Measurements from ENCODE around the gene SOBP.

Gene SOBP

DNA sequence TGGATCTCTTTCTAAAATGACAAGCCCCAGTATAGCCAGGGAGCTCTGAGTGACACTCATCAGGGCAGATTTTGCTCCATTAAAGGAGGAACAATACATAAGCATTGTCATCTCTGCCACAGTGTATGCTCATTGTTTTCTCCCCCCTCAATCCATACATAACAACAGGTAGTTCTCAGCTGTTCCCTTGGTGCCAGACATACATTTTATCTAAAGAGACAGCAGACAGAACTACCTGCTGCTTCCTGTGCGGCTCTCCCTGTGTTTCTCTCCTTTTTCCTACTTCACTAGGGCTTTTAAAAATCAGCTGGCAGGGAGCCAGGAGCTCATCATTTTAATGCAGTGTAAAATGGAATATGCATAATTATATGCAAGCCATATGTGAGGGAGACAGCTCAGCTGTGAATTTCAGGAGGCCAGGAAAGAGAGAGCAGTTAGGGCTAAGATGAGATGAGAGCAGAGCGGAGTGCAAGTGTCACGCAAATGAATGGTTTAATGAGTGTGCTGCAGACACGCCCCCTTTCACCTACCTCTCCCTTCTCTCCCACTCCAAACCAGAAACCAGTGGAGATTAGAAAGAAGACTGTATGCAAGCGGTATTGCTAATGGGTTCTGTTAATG lies 96.0 kb downstream of the SOBP start:
- no peak for DNase-seq (ENCODE audit: low read depth in 2 of 2)

GRCh38 chr6:107587451-107587850 lies 97.5 kb downstream of the SOBP start:
- DNase-seq (ENCODE audit: low read depth in 2 of 2) = no peak

DNA sequence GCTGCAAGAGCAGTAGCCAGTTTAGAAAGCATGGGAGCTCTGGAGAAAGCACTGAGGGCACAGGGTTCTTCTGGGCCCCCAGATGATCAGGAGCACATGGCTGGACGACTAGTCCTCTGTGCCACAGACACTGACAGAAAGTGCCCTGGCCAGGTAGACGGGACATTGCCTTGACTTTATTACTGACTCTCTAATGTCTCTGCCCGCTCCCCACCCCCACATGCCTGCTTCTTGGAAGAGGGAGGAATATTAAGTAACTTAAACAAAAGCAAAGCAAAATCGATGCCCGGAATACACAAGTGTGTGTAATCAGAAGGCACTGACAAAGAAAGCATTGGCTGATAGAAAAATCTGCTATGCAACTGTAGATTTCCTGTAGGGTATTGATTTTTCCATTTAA lies 99.3 kb downstream of the SOBP start:
- no peak for DNase-seq (ENCODE audit: low read depth in 2 of 2)

GRCh38 chr6:107589934-107590333 lies 100.0 kb downstream of the SOBP start:
- DNase-seq (ENCODE audit: low read depth in 2 of 2) = no peak

- DNase-seq (ENCODE audit: low read depth in 2 of 2) = no peak
Observed at GRCh38 chr6:107590378-107590777, 100.5 kb downstream of the SOBP start.

DNA sequence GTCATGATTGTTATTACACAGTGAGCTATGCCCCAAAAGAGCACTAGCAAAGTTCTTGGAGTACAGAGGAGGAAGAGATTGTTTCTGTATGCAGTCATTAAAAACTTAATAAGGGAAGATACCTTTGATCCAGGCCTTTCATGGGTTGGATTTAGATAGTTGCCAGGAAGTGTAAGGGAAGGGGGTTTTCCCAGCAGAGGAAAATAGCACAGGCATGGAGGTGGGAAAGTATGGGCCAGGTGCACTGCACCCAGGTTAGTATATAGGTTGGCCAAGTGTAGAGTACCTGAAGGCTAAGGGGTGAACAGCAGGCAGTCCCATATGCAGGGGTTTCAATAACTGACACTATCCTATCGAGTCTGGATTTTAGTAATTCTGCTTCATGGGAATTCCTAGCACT lies 101.4 kb downstream of the SOBP start:
- no peak for DNase-seq (ENCODE audit: low read depth in 2 of 2)

DNA sequence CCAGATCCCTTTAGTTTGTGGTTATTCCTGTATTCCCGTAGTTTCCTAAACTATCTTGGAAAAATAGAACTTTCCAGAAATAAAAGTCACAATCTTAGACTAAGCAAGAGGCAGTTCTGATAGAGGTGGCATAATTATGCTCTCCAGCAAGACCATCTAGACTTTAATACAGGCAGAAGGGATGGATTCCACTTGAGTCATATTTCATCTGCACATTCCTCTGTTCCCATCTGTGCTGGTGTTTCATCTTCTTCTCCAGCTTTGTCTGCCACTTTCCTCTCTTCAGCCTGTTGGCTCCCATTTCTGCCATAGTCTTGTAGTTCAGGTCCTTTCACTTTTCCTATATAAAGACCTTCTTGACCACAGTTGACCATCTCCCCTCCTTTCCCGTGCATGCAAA lies 102.9 kb downstream of the SOBP start:
- no peak for DNase-seq (ENCODE audit: low read depth in 2 of 2)

- DNase-seq (ENCODE audit: low read depth in 2 of 2) = no peak
Observed at GRCh38 chr6:107594736-107595135, 104.8 kb downstream of the SOBP start.

DNA sequence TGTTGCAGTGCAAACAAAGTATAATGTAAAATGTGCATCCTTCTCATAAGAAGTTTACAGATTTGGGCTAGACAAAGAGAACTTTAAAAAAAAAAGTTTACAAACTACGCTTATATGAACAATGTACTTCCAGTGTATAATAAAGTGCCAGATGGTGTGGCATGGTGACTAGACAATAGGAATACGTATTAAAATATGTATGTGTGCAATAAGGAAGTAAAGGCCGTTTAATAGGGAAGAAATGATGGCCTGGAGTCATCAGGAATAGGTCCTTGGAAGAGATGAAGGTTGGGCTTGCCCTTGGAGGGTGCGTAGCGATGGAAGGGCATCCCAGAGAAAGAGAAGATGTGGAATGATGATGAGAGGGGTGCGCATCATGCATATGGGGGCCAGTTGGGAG lies 108.2 kb downstream of the SOBP start:
- no peak for DNase-seq (ENCODE audit: low read depth in 2 of 2)

DNA sequence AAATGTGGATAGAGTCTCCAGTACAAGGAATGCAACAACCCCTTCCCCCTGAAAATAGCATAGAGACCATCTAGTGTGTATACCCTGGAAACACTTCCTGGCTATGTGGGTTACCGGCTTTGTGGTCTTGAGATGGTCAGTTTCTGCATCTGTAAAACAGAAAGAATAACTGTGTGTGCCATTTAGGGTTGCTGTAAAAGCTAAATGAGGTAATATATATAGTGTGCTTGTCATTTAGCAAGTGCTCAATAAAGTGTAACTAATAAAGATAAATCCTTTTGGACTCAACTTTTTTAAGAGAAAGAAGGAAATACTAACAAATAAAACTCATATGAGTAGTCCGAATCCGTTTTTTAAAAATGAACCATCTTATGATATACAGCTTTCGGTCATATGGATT lies 109.1 kb downstream of the SOBP start:
- DNase-seq (ENCODE audit: low read depth in 2 of 2) = no peak

- DNase-seq (ENCODE audit: low read depth in 2 of 2) = no peak
Observed at GRCh38 chr6:107600121-107600520, 110.2 kb downstream of the SOBP start.

- no peak for DNase-seq (ENCODE audit: low read depth in 2 of 2)
Observed at GRCh38 chr6:107600936-107601335, 111.0 kb downstream of the SOBP start.

DNA sequence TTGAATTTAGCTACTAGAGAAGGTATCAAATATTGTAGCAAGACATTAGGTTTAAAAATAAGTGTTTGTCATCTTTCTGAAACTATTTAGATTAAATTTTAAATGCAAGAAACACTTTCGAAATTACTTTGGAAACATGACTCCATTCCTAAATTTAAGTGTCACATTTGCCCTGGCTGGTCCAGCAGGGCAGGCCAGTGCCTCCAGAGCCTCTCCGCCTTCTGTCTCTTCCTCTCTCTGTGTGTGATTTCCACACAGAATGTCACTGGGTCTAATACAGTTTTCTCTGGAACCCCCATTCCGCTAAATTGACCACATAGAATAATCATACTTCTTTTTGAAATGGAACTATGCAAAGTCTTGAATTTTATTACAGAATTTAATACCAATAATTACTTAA lies 111.5 kb downstream of the SOBP start:
- no peak for DNase-seq (ENCODE audit: low read depth in 2 of 2)

DNA sequence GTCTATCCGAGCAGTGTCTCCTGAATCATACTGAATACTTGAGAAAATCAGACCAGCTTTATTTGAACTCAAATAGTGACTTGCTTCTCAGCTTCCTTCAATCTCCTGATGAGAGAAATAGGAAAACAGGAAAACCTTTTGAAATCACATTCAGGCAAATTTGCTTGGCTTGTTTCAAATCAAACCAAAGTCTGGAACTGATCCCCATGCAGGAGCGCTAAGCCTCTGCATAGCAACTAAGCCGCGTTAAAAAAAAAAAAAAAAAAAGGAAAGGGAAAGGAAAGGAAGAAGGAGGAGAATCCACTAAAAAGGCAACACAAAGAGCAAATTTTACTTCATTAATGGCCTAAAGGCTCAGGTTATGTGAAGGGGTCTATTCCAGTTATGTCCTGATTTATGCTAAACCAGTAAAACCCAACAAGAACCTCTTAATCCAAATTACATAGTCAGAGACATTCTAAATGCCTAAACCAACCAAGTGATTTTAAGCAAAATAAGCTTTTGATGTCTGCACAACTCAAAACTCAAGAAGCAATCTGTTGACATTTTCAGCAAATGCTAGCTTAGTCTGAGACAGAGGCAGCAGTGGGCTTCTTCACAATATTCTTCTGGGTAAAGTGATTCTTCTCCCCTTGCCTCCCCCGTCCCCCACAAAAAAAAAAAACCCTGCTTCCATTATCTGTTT lies 112.5 kb downstream of the SOBP start:
- DNase-seq (ENCODE audit: low read depth in 2 of 2) = no peak

DNA sequence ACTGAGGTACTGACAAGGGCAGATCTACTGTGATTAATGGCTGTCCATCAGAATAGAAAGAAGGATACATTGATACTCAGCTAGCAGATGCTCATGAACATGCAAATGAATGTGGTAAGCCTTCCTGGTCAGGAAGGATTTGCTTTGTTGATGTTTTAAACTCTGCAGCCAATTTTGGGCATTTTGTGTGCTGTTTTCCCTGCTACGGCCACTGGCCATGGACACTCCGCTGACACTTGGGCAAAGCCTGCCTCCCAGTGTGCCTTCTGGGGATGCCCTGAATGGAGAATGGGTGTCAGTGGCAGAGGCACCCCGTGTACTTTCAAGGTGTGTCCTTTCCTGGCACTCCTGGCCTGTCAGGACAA lies 113.1 kb downstream of the SOBP start:
- DNase-seq (ENCODE audit: low read depth in 2 of 2) = no peak

DNA sequence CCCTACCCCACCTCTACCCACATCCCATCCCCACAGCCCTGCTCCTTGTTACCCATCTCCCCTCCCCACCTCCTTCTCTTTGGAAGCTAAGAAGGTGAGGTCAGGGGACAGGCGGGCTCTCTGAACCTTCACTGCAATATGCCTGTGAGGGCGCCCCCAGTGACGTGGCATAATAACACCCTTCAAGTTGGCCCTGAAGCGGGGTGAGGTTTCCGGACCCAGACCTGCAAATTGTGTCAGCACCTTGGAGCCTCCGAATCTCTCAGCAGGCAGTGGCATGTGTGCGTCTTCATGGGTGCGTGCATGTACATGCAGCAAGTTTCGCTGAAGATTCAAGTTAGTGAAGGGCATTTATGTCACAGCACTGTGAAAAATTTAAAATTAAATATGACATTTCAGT lies 114.6 kb downstream of the SOBP start:
- no peak for DNase-seq (ENCODE audit: low read depth in 2 of 2)

DNA sequence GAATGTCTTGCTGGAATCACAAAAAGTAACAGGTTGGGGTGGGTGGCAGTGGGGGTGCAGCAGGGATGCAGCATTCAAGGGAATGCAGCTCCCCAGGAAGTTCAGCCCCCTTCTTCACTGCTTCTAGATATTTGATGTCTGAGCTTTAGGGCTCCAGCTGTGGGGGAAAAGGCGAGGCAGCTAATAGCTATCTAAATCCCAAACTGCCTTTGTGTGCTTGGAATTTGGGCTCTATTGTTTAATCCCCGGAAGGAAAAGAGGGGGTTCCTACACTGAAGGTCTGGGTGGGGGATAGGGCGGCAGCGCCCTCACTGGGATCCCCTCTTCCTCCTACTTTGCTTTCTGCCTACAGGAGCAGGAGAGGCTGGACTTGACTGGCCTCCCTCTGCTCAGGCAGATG lies 116.5 kb downstream of the SOBP start:
- DNase-seq (ENCODE audit: low read depth in 2 of 2) = no peak

GRCh38 chr6:107607116-107607515 lies 117.2 kb downstream of the SOBP start:
- DNase-seq (ENCODE audit: low read depth in 2 of 2) = no peak

GRCh38 chr6:107611094-107611810 lies 121.3 kb downstream of the SOBP start:
- no peak for DNase-seq (ENCODE audit: low read depth in 2 of 2)

GRCh38 chr6:107612762-107613415 lies 123.0 kb downstream of the SOBP start:
- DNase-seq (ENCODE audit: low read depth in 2 of 2) = no peak

DNA sequence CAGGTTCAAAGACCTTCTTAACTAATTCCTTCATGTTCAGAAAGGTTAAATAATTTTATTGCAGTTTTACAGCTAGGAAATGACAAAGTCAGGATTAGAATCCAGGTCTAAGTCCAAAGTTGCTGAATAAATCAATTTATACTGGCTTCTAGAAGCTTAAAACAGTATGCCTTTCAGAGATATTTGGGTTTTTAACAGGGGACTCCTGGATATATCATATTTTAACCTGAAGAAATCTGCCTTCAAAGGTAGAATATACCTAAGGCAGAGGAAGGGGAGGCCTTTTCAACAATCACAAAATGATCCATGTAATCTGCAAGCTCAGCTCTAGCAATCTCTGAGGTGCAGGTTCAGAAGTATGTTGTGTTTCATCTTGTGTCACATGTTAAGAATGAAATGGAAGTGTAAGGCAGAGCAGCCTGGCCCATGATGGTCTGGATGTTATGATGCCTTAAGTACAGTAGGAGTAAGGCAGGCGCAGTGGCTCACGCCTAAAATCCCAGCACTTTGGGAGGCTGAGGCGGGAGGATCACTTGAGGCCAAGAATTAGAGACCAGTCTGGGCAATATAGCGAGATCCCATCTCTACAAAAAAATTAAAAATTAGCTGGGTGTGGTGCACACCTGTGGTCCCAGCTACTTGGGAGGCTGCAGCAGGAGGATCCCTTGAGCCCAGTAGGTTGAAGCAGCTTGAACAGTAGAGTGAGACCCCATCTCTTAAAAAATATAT lies 123.9 kb downstream of the SOBP start:
- no peak for DNase-seq (ENCODE audit: low read depth in 2 of 2)

DNA sequence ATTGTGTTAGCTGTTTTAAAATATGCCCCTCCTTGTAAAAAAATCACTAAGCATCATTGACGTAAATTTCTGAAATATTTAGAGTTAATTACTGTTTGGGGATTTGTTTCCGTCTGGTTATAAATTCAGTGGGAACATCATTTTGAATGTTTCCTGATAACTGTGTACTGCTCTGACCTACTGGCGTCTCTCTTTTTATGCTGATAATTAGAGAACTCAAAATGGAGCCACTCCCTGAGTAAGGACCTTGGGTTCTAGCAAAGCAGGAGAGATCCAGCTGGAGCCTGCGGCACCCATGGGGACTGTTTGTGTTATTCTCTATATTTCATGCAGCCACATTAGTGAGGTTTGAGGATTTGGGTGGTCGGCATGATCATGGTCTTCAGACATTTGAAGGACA lies 124.9 kb downstream of the SOBP start:
- no peak for DNase-seq (ENCODE audit: low read depth in 2 of 2)

Data from stimulated activated CD8-positive, alpha-beta memory T cell treated with anti-CD3 and anti-CD28 coated beads, Interleukin-15, amount 100 ng/mL, for 4 hours (primary cell).